ENCODE measurements around the gene NEMP1. TPM values are rescaled to one million over a fixed set of nuclear protein-coding genes. Genes with fewer than 3 reads are reported as not detected.

The NEMP1 gene
- total and polyA plus RNA-seq, 2 of the 8 experiments (the other 6 are each of a cell fraction or from before 2014, with no cell fraction given): 30.1 to 43.2 TPM

GRCh38 chr12:57112492-57113294 is 34.1 kb upstream of the NEMP1 start:
- no peak for FAIRE-seq
- Histone ChIP-seq H2BK120ac (replicated peaks; ENCODE audit: low read depth, low read length) (no peak overlapping the region), H3K4me2 (ENCODE audit: insufficient read depth in 1 of 2, low read depth in 2 of 2, low read length in 2 of 2) (peak overlapping the region; percentile 81 to 96; a peak in 3 of 4 replicates), H3K14ac (ENCODE audit: insufficient read length) (no peak overlapping the region), H3K36me3 (ENCODE audit: control insufficient read depth in 2 of 4, insufficient read depth in 4 of 4, low read length in 3 of 4) (no peaks in the 10 kb centered on the region), H3K27ac (ENCODE audit: low read depth, low read length) (no peak overlapping the region), H3K4ac (replicated peaks; ENCODE audit: insufficient read length, low read depth, low read length) (no peak overlapping the region), H4K91ac (replicated peaks; ENCODE audit: insufficient read length, low read length) (peak overlapping the region; percentile 19), H3K79me2 (ENCODE audit: control insufficient read depth in 1 of 2, insufficient read depth in 2 of 2, low read length in 2 of 2) (no peaks in the 10 kb centered on the region), H3K4me1 (replicated peaks in 1 of 4; ENCODE audit: control insufficient read depth in 3 of 4, insufficient read depth in 4 of 4, low read length in 3 of 4) (peaks cover 3 to 31% (median 15%) of the 10 kb centered on the region in 4 experiments), H4K8ac (ENCODE audit: extremely low read depth, insufficient read depth, low read length) (no peak overlapping the region), H3K27me3 (replicated peaks in 1 of 4; ENCODE audit: control insufficient read depth in 3 of 4, extremely low read depth in 1 of 4, insufficient read depth in 3 of 4, low read length in 3 of 4) (peaks cover 0 to 2% (median under 1%) of the 10 kb centered on the region in 4 experiments; a peak in 1 of 7 replicates), H2BK15ac (ENCODE audit: low read length) (0 out of 2 replicates have a peak overlapping the region, but pooled peaks have one; percentile 84), H4K20me1 (replicated peaks in 1 of 2; ENCODE audit: control insufficient read depth in 1 of 2, insufficient read depth in 2 of 2, low read length in 2 of 2) (no peaks in the 10 kb centered on the region), H4K5ac (ENCODE audit: insufficient read length, low read depth, low read length) (no peak overlapping the region), H2BK20ac (ENCODE audit: low read length) (no peak overlapping the region), H2BK5ac (ENCODE audit: low read depth, low read length) (no peak overlapping the region), H3K4me3 (ENCODE audit: extremely low read depth in 1 of 4, insufficient read depth in 2 of 4, low read depth in 3 of 4, low read length in 4 of 4) (peak overlapping the region in 1 of 4 experiments; percentile 59; a peak in 2 of 8 replicates), H3K23me2 (ENCODE audit: low read depth, low read length) (peaks cover 15% of the 10 kb centered on the region), H3K79me1 (ENCODE audit: low read depth, low read length) (no peaks in the 10 kb centered on the region), H3K9me3 (ENCODE audit: insufficient read depth in 2 of 2, low read depth in 1 of 2, low read length in 1 of 2) (no peaks in the 10 kb centered on the region), H3K56ac (replicated peaks; ENCODE audit: insufficient read length, low read depth, low read length) (no peak overlapping the region), H3K18ac (ENCODE audit: extremely low read depth, low read length) (no peak overlapping the region), H2AK5ac (ENCODE audit: low read depth, low read length) (peak overlapping the region; percentile 84), H3K9ac (replicated peaks in 1 of 4; ENCODE audit: extremely low read depth in 1 of 4, low read depth in 3 of 4, low read length in 3 of 4) (no peak overlapping the region), H3K23ac (ENCODE audit: insufficient read length) (no peak overlapping the region), H2AFZ (ENCODE audit: low read length) (peak overlapping the region; percentile 75), H2BK12ac (ENCODE audit: low read depth, low read length) (peak overlapping the region; percentile 52; the same call in 1 of the 2 replicates)
- 71% methylated on average over 9 of the region's 9 CpGs; no CpG with 5 or more reads in 1 of the 2 experiments for WGBS, 2 experiments (ENCODE audit: extremely low coverage in 1 of 2, insufficient coverage in 1 of 2, insufficient read length in 1 of 2, insufficient replicate concordance in 2 of 2, low coverage in 1 of 2, low lambda C conversion rate in 2 of 2, missing lambda C conversion rate in 1 of 2)
- TF ChIP-seq MAFK (IDR thresholded peaks at IDR 0.05; ENCODE audit: low read depth, low read length) (no peak), JUND (IDR thresholded peaks at IDR 0.05; ENCODE audit: low read length) (0 out of 2 replicates have a peak, but pooled peaks have one; percentile 1), HDAC6 (IDR thresholded peaks at IDR 0.05; ENCODE audit: low read depth, low read length) (no peak), MAX (IDR thresholded peaks at IDR 0.05) (peak; percentile 6; the same call in 1 of the 2 replicates), SIN3A (conservative IDR thresholded peaks at IDR 0.05 in 1 of 2, IDR thresholded peaks at IDR 0.05 in 1 of 2; ENCODE audit: low read depth in 1 of 2, low read length in 2 of 2) (0 out of 4 replicates have a peak, but pooled peaks of 1 of the 2 experiments have one; percentile 6), RFX5 (IDR thresholded peaks at IDR 0.05; ENCODE audit: borderline replicate concordance, low read depth, low read length) (no peak)
- TF ChIP-seq, protein P1, sequence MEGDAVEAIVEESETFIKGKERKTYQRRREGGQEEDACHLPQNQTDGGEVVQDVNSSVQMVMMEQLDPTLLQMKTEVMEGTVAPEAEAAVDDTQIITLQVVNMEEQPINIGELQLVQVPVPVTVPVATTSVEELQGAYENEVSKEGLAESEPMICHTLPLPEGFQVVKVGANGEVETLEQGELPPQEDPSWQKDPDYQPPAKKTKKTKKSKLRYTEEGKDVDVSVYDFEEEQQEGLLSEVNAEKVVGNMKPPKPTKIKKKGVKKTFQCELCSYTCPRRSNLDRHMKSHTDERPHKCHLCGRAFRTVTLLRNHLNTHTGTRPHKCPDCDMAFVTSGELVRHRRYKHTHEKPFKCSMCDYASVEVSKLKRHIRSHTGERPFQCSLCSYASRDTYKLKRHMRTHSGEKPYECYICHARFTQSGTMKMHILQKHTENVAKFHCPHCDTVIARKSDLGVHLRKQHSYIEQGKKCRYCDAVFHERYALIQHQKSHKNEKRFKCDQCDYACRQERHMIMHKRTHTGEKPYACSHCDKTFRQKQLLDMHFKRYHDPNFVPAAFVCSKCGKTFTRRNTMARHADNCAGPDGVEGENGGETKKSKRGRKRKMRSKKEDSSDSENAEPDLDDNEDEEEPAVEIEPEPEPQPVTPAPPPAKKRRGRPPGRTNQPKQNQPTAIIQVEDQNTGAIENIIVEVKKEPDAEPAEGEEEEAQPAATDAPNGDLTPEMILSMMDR (IDR thresholded peaks at IDR 0.05; ENCODE audit: control extremely low read depth in 1 of 3, insufficient read depth in 1 of 3, low read depth in 1 of 3, low read length in 3 of 3): peak; percentile 79 to 89 (median 88)
- ChIA-PET POLR2A (ENCODE audit: partially characterized antibody) (interaction anchor here (0.6 to 13.0 kb wide), 27 partner anchors 9 to 1383 kb away, joined by 3 to 352 read pairs (median 6); partner anchors contain the start of genes LRP1, MYO1A, NAB2 and NACA), CTCF (ENCODE audit: partially characterized antibody) (interaction anchor here (0.6 to 15.7 kb wide), 50 partner anchors 10 to 476 kb away, joined by 3 to 325 read pairs (median 7); partner anchors contain the start of genes LRP1, MYO1A, NAB2 and NEMP1)
- no peak for DNase-seq (ENCODE audit: low read depth in 1 of 2, low spot score in 2 of 2)
